Adrenal gland (tissue), 5 donors: ENCODE data around the gene DLG2.

Experiments
- POLR2A ChIP-seq, 2 donors: fragments of 450-650 bp; IDR thresholded peaks; one replicate each; pipeline ENCODE4 v1.6.1; 2017; ENCODE audit warnings: antibody characterized with exemption in 2 of 2, mild to moderate bottlenecking in 2 of 2, moderate library complexity in 1 of 2
- TF ChIP-seq, protein P1 (sequence below), 6 experiments: fragments of 450-650 bp in 4 of 6; fragments of 200-600 bp in 2 of 6; sonication (generic) in 1 of 6; IDR thresholded peaks; 1 replicate in 5 of 6; 2 replicates in 1 of 6; pipeline versions ENCODE4 v1.5.1 to v1.8.0; 2016 to 2021; ENCODE audit warnings: antibody characterized with exemption in 6 of 6, mild to moderate bottlenecking in 2 of 6, moderate library complexity in 1 of 6
- donor health status: DM: no; HTN: no; CAD: no.

DNA sequence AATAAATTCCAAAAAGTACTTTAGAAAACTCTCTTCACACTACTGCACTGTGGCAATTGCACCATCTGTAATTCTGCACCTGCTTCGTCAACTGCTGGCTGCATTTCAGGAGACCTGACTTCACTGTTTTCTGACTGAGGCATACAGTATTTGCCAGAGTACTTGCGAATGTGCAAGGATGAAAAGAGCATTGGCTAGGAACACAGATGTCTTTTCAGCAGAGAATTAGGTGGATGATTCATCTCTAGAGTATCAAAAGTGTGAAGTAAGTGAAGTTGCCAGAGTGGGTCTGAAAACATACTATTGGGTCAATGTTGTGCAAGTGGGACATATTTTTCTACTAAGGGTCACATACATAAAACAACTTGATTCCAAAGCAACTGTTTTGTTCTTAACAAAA lies 1913.4 kb downstream of the DLG2 start:
- TF ChIP-seq POLR2A (IDR thresholded peaks at IDR 0.05), result no peak
- TF ChIP-seq, protein P1, sequence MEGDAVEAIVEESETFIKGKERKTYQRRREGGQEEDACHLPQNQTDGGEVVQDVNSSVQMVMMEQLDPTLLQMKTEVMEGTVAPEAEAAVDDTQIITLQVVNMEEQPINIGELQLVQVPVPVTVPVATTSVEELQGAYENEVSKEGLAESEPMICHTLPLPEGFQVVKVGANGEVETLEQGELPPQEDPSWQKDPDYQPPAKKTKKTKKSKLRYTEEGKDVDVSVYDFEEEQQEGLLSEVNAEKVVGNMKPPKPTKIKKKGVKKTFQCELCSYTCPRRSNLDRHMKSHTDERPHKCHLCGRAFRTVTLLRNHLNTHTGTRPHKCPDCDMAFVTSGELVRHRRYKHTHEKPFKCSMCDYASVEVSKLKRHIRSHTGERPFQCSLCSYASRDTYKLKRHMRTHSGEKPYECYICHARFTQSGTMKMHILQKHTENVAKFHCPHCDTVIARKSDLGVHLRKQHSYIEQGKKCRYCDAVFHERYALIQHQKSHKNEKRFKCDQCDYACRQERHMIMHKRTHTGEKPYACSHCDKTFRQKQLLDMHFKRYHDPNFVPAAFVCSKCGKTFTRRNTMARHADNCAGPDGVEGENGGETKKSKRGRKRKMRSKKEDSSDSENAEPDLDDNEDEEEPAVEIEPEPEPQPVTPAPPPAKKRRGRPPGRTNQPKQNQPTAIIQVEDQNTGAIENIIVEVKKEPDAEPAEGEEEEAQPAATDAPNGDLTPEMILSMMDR (IDR thresholded peaks at IDR 0.05), result no peak
